HG02798 (cell line): Measurements from ENCODE around the gene NOX4.

ENCODE experiments used
- ATAC-seq: cut with Tn5 transposase; IDR thresholded peaks from one replicate; pipeline ENCODE4 v1.9.1; 2021; ENCODE audit warnings: mild to moderate bottlenecking; ENCODE audit not compliant: unreplicated experiment, poor library complexity

The NOX4 gene

DNA sequence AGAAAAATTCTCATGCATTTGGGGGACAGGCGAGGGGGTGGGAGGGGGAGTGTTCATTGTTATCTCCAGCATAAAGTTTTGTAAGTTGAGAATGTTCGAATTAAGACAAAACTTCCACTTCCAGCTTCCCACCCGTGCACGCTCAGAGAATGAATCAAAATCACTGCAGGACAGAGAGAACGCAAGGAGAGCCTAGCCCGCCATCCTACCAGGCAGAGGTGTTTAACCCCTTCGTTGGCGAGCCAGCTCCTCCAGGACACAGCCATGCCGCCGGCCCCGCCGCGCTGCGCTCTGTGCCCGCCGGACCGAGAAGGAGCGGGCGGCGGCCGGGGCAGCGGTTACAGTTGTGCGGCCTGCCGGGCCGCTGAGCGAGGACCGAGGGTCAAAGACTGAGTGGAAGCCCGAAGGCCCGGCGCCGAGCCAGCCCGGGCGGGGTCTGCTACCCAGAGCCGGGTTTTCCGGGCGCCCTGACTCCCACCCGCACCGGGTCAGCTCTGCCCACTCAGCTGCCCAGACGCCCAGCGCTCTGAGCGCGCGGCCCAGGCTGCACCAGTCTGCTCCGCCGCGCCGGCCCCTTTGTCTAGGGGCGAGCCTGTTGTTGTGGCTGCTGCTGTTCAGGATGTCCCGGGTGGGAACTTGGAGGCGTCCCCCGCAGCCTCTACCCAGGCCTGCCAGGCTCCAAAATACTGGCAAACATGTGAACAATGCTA is at the start of gene NOX4:
TSS of gene NOX4 (minus strand) at position 395 of the 710 bp plus-strand sequence. CDS start at position 266, 129 bp downstream.
- ATAC-seq, result no peak

- ATAC-seq, result no peak
These were observed 49.7 kb upstream of the NOX4 start for GRCh38 chr11:89540826-89541225.

- no peak for ATAC-seq
These were observed 46.8 kb upstream of the NOX4 start for GRCh38 chr11:89537936-89538335.

DNA sequence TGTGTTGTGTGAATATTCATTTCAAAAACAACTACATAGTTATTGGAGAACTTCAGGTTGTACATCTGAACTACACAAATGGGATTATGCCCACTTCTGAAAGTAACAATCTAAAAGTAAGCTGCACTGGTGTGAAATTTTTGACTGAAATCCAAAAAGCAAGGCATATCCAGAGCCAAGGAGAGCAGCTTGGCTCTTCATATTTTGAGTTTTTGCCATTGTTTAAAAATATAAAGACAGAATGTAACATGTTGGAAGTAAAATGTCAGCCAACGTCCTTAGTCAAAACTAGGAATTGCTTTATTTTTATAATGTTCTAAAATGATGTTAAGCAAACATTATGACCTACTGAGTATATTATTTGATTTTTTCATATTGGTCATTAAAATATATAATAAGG is 45.8 kb upstream of the NOX4 start:
- ATAC-seq, result no peak

DNA sequence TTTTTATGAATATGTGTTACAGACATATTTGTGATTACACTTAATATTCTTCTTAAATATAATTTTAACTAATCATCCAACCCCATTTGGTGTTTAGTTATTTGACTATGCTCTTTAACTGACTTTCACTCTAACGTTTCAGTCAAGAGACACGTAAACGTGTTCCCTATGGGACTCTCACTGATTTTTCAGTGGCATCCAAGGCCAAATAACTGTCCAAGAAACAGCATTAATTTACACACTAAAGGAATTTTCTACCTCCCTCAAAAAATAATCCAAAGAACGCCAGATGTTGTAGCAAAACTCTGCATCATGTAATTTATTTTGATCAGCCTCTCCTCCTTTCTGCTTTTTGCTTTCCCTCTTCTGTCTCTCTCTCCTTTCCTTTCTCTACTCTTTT is 44.0 kb upstream of the NOX4 start:
- ATAC-seq, result no peak

DNA sequence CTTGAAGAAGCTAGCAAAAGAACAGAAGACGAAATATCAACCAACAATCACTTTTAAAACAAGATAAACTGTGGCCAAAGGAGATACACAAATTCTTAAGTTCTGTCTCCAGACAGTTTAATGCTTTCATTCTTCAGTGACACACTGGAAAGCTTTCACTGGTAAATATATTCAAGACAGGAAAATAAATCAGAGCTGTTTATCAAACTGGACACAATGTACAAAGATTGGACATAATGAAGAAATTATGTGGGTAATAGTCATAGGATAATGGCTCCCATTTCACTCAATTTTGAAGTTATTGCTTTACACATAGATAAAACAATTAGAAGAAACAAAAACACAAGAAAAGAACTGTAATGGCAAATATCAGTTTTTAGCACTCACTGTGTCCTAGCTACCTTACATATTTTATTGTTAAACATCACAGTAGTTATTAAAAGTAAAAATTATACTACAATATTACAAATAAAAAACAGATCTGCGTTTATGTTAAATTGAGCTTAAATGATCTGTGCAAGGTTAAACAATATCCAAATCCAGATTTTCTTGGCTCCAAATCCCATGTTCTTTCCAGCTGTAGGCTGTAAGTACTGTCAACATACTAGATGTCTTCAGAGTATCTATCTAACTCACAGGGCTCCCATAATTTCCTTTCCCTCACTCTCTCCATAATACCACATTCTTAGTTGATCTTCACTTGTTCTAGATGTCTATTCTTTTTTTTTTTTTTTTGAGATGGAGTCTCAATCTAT is 38.6 kb upstream of the NOX4 start:
- no peak for ATAC-seq

GRCh38 chr11:89521792-89522191 is 30.6 kb upstream of the NOX4 start:
- no peak for ATAC-seq

- ATAC-seq, result no peak
These were observed 30.1 kb upstream of the NOX4 start for GRCh38 chr11:89521294-89521693.

DNA sequence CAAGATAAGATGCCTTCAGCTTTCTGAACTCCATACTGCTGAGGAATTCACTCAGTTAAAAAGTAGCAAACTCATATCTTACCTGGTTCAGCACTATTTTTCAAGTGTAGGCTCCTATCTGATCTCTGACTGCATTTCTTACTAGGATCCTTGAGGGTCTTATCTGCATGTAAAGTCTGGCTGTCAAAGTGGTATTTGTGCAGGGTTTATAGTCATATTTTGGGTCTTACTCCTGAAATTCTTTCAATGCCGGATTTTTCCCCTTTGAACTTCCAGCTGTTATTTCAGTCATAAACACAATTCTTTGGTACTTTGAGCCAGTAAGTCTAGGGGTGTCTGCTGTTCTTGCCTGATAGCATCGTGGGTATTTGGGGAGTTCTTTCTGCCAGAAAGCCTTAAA is 25.3 kb upstream of the NOX4 start:
- no peak for ATAC-seq

DNA sequence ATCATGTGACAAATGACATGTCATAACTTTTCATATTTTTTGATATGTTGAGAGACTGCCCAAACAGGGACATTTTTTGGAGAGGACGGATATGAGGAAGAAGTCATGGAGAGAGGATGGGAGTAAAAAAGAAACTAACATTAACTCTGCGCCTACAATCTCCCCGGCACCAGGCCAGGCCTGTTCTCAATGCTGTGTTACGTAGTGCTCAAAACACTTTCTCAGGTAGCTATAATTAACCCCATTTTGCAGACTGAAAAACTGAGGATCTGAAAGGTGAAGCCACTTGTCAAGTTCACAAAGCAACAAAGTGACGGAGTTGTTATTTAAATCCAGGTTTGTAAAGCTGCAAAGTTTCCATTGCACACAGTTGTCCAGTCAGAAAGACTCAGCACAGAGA is 17.4 kb upstream of the NOX4 start:
- no peak for ATAC-seq

- no peak for ATAC-seq
These were observed 13.1 kb upstream of the NOX4 start for GRCh38 chr11:89504270-89504669.

- ATAC-seq, result no peak
These were observed 12.2 kb upstream of the NOX4 start for GRCh38 chr11:89503422-89503821.

DNA sequence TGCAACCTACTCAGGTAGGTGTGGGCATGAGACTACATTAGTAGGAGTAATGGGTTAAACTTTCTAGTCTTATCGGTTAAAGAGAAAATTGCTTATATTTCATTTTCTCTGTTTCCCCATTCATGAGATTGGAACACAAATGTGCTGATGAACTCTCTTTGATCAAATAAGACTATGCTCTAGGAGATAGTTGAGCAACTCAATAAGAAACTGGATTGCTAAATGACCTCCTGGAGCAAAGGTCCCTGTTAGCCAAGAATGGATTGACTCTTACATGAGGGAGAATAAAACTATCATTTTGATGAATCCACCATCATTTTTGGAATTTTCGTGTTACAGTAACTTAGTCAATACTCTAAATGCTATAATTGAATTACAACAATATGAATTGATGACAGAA is 11.1 kb upstream of the NOX4 start:
- ATAC-seq, result no peak

- no peak for ATAC-seq
These were observed 9.2 kb upstream of the NOX4 start for GRCh38 chr11:89500336-89500735.

GRCh38 chr11:89498845-89499448 is 7.8 kb upstream of the NOX4 start:
- ATAC-seq, result no peak

- ATAC-seq, result no peak
These were observed 4.8 kb upstream of the NOX4 start for GRCh38 chr11:89495951-89496350.

DNA sequence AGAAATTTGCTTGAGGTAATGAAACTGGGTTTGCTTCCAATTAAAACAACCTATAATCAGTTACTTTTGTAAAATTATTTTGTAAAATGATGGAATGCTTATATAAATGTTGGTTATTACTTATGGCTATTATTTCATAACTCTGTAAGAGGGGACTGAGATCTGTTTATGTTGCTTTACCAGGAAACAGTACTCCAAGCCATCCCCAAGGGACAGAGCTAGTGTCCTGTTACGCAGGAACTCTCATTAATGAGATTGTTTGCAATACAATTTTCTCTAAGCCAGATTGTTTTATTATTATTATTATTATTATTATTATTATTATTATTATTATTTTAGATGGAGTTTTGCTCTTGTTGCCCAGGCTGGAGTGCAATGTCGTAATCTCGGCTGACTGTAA is 2.3 kb upstream of the NOX4 start:
- no peak for ATAC-seq

- no peak for ATAC-seq
These were observed 584 bp downstream of the NOX4 start for GRCh38 chr11:89490602-89490980.

DNA sequence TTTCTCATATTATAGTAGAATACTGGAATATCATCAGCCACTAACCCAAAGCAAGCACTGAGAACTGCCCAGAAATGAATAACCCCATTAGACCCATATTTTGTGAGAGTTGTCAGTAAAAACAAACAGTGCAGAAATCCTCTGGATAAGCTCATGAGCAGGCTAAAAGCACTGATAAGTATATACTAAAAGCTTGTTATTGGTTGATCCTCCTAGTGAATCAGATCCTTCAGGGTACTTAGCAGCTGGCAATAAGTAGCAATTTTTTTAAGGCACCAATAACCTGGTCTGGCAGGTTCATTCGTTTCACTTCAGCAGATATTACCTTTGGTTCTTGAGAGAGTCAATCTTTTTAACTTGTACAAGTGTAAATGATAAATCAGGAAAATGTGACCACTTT is 1.2 kb downstream of the NOX4 start:
- ATAC-seq, result no peak

GRCh38 chr11:89487016-89487415 is 4.2 kb downstream of the NOX4 start:
- no peak for ATAC-seq

- ATAC-seq, result no peak
These were observed 6.3 kb downstream of the NOX4 start for GRCh38 chr11:89484896-89485295.

GRCh38 chr11:89477175-89477574 is 14.0 kb downstream of the NOX4 start:
- ATAC-seq, result no peak
